Stimulated activated CD4-positive, alpha-beta T cell treated with anti-CD3 and anti-CD28 coated beads, Interleukin-15, amount 100 ng/mL, for 24 hours (primary cell): ENCODE results near the gene NDFIP1.
"Not testable (repeated sequence)": the region's sequence is repeated elsewhere in the genome, so short reads cannot be mapped to it uniquely, and the experiment has no call there.

Experiments used
- DNase-seq: peaks from one replicate; pipeline ENCODE4 v3.0.0-alpha.2; 2020

The NDFIP1 gene

GRCh38 chr5:142159354-142159753 lies 50.8 kb downstream of the NDFIP1 start:
- DNase-seq = no peak

- DNase-seq = no peak
Measured at GRCh38 chr5:142164315-142164714, 55.7 kb downstream of the NDFIP1 start.

- no peak for DNase-seq
Measured at GRCh38 chr5:142166754-142167153, 58.2 kb downstream of the NDFIP1 start.

GRCh38 chr5:142167458-142167857 lies 58.9 kb downstream of the NDFIP1 start:
- DNase-seq = no peak

GRCh38 chr5:142168365-142168764 lies 59.8 kb downstream of the NDFIP1 start:
- no peak for DNase-seq

- DNase-seq = no peak
Measured at GRCh38 chr5:142170254-142170953, 61.8 kb downstream of the NDFIP1 start.

- no peak for DNase-seq
Measured at GRCh38 chr5:142171270-142171669, 62.7 kb downstream of the NDFIP1 start.

- no peak for DNase-seq
Measured at GRCh38 chr5:142175039-142175438, 66.5 kb downstream of the NDFIP1 start.

GRCh38 chr5:142175461-142176142 lies 67.0 kb downstream of the NDFIP1 start:
- DNase-seq = no peak

GRCh38 chr5:142176255-142176654 lies 67.7 kb downstream of the NDFIP1 start:
- no peak for DNase-seq

- no peak for DNase-seq
Measured at GRCh38 chr5:142178651-142179050, 70.1 kb downstream of the NDFIP1 start.

- DNase-seq = no peak
Measured at GRCh38 chr5:142179776-142180387, 71.3 kb downstream of the NDFIP1 start.

- no peak for DNase-seq
Measured at GRCh38 chr5:142181096-142181495, 72.5 kb downstream of the NDFIP1 start.

GRCh38 chr5:142181547-142182163 lies 73.1 kb downstream of the NDFIP1 start:
- DNase-seq = no peak

- DNase-seq = no peak
Measured at GRCh38 chr5:142182840-142183239, 74.3 kb downstream of the NDFIP1 start.

- DNase-seq = no peak
Measured at GRCh38 chr5:142183561-142183960, 75.0 kb downstream of the NDFIP1 start.

- DNase-seq = no peak
Measured at GRCh38 chr5:142184988-142185387, 76.4 kb downstream of the NDFIP1 start.

GRCh38 chr5:142186514-142186856 lies 77.9 kb downstream of the NDFIP1 start:
- DNase-seq = no peak

GRCh38 chr5:142186857-142187594 lies 78.4 kb downstream of the NDFIP1 start:
- DNase-seq = no peak

GRCh38 chr5:142188691-142189090 lies 80.1 kb downstream of the NDFIP1 start:
- not testable (repeated sequence) for DNase-seq

GRCh38 chr5:142189813-142190212 lies 81.2 kb downstream of the NDFIP1 start:
- no peak for DNase-seq

GRCh38 chr5:142191776-142192175 lies 83.2 kb downstream of the NDFIP1 start:
- DNase-seq = no peak
